Measurements from ENCODE around the gene CCDC171. TPM values are rescaled to one million over a fixed set of nuclear protein-coding genes. Genes with fewer than 3 reads are reported as not detected.

Gene CCDC171
- total and polyA plus RNA-seq, 10 of the 15 experiments (the other 5 are each of a cell fraction or from before 2014, with no cell fraction given), result 1.00 to 7.2 (median 2.8) TPM

- BruUV-seq (replicated peaks), result no TSS peak
- in situ Hi-C loops (cut with MboI) (no loop called here), intact Hi-C loops (cut with micrococcal nuclease; ENCODE audit: unreplicated experiment) (no loop called here)
- no peak overlapping the region for H2AFZ ChIP-seq (ENCODE audit: control insufficient read depth, low read depth, low read length)
- H4K20me1 ChIP-seq (ENCODE audit: control insufficient read depth, insufficient read depth), result no peaks in the 10 kb centered on the region
- FAIRE-seq (no peak), DNase-seq (ENCODE audit: low read depth, low spot score) (no peak), ATAC-seq (no peak)
- no peak overlapping the region for H3K9ac ChIP-seq (ENCODE audit: control insufficient read depth, insufficient read depth, low read length)
- SMC1A ChIA-PET (ENCODE audit: uncharacterized antibody, unreplicated experiment), result interaction anchor here (1.9 kb wide), 1 partner anchor 13 kb away, joined by 6 read pairs; no protein-coding TSS in a partner anchor
- no peaks in the 10 kb centered on the region for H3K27me3 ChIP-seq (replicated peaks in 1 of 2; ENCODE audit: control insufficient read depth in 2 of 2, insufficient read depth in 2 of 2, low read length in 1 of 2)
- no peak overlapping the region for H3K4me2 ChIP-seq (ENCODE audit: control insufficient read depth, insufficient read depth)
- no peaks in the 10 kb centered on the region for H3K9me3 ChIP-seq (replicated peaks; ENCODE audit: control insufficient read depth, insufficient read depth, low read length)
- RAD21 ChIA-PET (ENCODE audit: unreplicated experiment), result interaction anchor here (1.0 to 3.0 kb wide), 2 partner anchors 10 to 63 kb away, joined by 3 to 15 read pairs; partner anchors contain the start of gene CCDC171
- H3K79me2 ChIP-seq (ENCODE audit: control insufficient read depth, insufficient read depth, low read length), result no peaks in the 10 kb centered on the region
- WGBS (ENCODE audit: insufficient coverage, insufficient replicate concordance, low lambda C conversion rate, missing lambda C conversion rate), result 89% methylated on average over 4 of the region's 4 CpGs
- no peaks in the 10 kb centered on the region for H3K4me1 ChIP-seq (ENCODE audit: control insufficient read depth, insufficient read depth, low read length)
- no peak overlapping the region for H3K4me3 ChIP-seq
- POLR2A ChIA-PET, result interaction anchor here (2.1 kb wide), 1 partner anchor 10 kb away, joined by 6 read pairs; the partner anchor contains the start of gene CCDC171
- H3K36me3 ChIP-seq (ENCODE audit: control insufficient read depth in 2 of 2, insufficient read depth in 2 of 2, low read length in 1 of 2), result no peaks in the 10 kb centered on the region
- CTCF ChIA-PET, result interaction anchor here (0.6 to 1.4 kb wide), 6 partner anchors 9 to 85 kb away, joined by 3 to 4 read pairs (median 4); partner anchors contain the start of gene CCDC171
- no peak overlapping the region for H3K27ac ChIP-seq (ENCODE audit: control insufficient read depth, insufficient read depth)
- no peak for TF ChIP-seq PAX5 (IDR thresholded peaks at IDR 0.05; ENCODE audit: borderline replicate concordance, low read depth, low read length)
- TF ChIP-seq, protein P1, sequence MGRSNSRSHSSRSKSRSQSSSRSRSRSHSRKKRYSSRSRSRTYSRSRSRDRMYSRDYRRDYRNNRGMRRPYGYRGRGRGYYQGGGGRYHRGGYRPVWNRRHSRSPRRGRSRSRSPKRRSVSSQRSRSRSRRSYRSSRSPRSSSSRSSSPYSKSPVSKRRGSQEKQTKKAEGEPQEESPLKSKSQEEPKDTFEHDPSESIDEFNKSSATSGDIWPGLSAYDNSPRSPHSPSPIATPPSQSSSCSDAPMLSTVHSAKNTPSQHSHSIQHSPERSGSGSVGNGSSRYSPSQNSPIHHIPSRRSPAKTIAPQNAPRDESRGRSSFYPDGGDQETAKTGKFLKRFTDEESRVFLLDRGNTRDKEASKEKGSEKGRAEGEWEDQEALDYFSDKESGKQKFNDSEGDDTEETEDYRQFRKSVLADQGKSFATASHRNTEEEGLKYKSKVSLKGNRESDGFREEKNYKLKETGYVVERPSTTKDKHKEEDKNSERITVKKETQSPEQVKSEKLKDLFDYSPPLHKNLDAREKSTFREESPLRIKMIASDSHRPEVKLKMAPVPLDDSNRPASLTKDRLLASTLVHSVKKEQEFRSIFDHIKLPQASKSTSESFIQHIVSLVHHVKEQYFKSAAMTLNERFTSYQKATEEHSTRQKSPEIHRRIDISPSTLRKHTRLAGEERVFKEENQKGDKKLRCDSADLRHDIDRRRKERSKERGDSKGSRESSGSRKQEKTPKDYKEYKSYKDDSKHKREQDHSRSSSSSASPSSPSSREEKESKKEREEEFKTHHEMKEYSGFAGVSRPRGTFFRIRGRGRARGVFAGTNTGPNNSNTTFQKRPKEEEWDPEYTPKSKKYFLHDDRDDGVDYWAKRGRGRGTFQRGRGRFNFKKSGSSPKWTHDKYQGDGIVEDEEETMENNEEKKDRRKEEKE (IDR thresholded peaks at IDR 0.05), result no peak
- no peak for TF ChIP-seq BMI1 (IDR thresholded peaks at IDR 0.05; ENCODE audit: borderline replicate concordance)
- no peak for TF ChIP-seq ZNF687 (IDR thresholded peaks at IDR 0.05)
- no peak for TF ChIP-seq E2F4 (IDR thresholded peaks at IDR 0.05; ENCODE audit: low read depth, low read length)
- TF ChIP-seq EZH2 (IDR thresholded peaks at IDR 0.05; ENCODE audit: borderline replicate concordance, control insufficient read depth, low read depth, low read length), result no peak
- TF ChIP-seq, protein P2, sequence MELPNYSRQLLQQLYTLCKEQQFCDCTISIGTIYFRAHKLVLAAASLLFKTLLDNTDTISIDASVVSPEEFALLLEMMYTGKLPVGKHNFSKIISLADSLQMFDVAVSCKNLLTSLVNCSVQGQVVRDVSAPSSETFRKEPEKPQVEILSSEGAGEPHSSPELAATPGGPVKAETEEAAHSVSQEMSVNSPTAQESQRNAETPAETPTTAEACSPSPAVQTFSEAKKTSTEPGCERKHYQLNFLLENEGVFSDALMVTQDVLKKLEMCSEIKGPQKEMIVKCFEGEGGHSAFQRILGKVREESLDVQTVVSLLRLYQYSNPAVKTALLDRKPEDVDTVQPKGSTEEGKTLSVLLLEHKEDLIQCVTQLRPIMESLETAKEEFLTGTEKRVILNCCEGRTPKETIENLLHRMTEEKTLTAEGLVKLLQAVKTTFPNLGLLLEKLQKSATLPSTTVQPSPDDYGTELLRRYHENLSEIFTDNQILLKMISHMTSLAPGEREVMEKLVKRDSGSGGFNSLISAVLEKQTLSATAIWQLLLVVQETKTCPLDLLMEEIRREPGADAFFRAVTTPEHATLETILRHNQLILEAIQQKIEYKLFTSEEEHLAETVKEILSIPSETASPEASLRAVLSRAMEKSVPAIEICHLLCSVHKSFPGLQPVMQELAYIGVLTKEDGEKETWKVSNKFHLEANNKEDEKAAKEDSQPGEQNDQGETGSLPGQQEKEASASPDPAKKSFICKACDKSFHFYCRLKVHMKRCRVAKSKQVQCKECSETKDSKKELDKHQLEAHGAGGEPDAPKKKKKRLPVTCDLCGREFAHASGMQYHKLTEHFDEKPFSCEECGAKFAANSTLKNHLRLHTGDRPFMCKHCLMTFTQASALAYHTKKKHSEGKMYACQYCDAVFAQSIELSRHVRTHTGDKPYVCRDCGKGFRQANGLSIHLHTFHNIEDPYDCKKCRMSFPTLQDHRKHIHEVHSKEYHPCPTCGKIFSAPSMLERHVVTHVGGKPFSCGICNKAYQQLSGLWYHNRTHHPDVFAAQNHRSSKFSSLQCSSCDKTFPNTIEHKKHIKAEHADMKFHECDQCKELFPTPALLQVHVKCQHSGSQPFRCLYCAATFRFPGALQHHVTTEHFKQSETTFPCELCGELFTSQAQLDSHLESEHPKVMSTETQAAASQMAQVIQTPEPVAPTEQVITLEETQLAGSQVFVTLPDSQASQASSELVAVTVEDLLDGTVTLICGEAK (IDR thresholded peaks at IDR 0.05; ENCODE audit: borderline replicate concordance), result no peak
- TF ChIP-seq MAX (IDR thresholded peaks at IDR 0.05; ENCODE audit: low read depth, low read length), result no peak
- no peak for TF ChIP-seq RUNX3 (IDR thresholded peaks at IDR 0.05; ENCODE audit: low read length)
Measured at GRCh38 chr9:15543047-15543813, 9.6 kb upstream of the CCDC171 start.

Data from GM12878 (cell line).